Suprapubic skin (tissue), 4 donors: ENCODE measurements around the gene PTPRZ1. TPM values are rescaled to one million over a fixed set of nuclear protein-coding genes. Genes with fewer than 3 reads are reported as not detected.

ENCODE experiments used
- DNase-seq, 2 donors: peaks; one replicate each; pipeline ENCODE4 v3.0.0-alpha.2; 2019; ENCODE audit warnings: low spot score in 2 of 2
- H3K27ac ChIP-seq: fragments of 200-600 bp; sonication (generic); one replicate; pipeline ENCODE4 v1.5.1; 2019
- H3K27me3 ChIP-seq: fragments of 200-600 bp; sonication (generic); one replicate; pipeline ENCODE4 v1.5.1; 2019
- H3K36me3 ChIP-seq: fragments of 200-600 bp; sonication (generic); one replicate; pipeline ENCODE4 v1.5.1; 2019
- H3K4me1 ChIP-seq: fragments of 200-600 bp; sonication (generic); one replicate; pipeline ENCODE4 v1.5.1; 2019
- H3K4me3 ChIP-seq: fragments of 200-600 bp; sonication (generic); one replicate; pipeline ENCODE4 v1.5.1; 2019; ENCODE audit warnings: mild to moderate bottlenecking
- H3K9me3 ChIP-seq: fragments of 200-600 bp; sonication (generic); one replicate; pipeline ENCODE4 v1.5.1; 2019
- CTCF ChIP-seq, 2 donors: fragments of 200-600 bp in 1 of 2; fragments of 450-650 bp in 1 of 2; sonication (generic) in 1 of 2; IDR thresholded peaks; one replicate each; pipeline ENCODE4 v1.5.1; 2016 to 2019; ENCODE audit warnings: antibody characterized with exemption in 2 of 2, mild to moderate bottlenecking in 1 of 2, moderate library complexity in 1 of 2
- EP300 ChIP-seq: sonication (generic); formaldehyde crosslinking; IDR thresholded peaks from one replicate; pipeline ENCODE4 v1.6.1; 2017; ENCODE audit warnings: antibody characterized with exemption
- POLR2A ChIP-seq, 2 donors: fragments of 450-650 bp; IDR thresholded peaks; one replicate each; pipeline ENCODE4 v1.6.1; 2017; ENCODE audit warnings: antibody characterized with exemption in 2 of 2, mild to moderate bottlenecking in 2 of 2, moderate library complexity in 2 of 2
- POLR2AphosphoS5 ChIP-seq, 3 donors: sonication (generic); formaldehyde crosslinking; IDR thresholded peaks; one replicate each; pipeline ENCODE4 v1.6.1; 2017; ENCODE audit warnings: antibody characterized with exemption in 3 of 3
- WGBS: methylation state at CpG from one replicate; pipeline ENCODE4 v1.1.5; 2018; 5-methylcytosine and 5-hydroxymethylcytosine counted together
- total RNA-seq, 4 donors: library from RNA; depleted of rRNA; stranded (reverse); fragments of >200 nt; gene quantifications; one replicate each; pipeline ENCODE4 v1.1.0, GENCODE V29; 2016

PTPRZ1 gene
- total RNA-seq, 4 donors from 2014 or later, result 47.4 to 88.0 (median 57.5) TPM

GRCh38 chr7:121953164-121953563 is 80.2 kb downstream of the PTPRZ1 start:
- Histone ChIP-seq H3K27ac (no peak overlapping the region), H3K4me3 (no peak overlapping the region), H3K4me1 (no peaks in the 10 kb centered on the region), H3K36me3 (no peaks in the 10 kb centered on the region), H3K27me3 (no peaks in the 10 kb centered on the region), H3K9me3 (no peaks in the 10 kb centered on the region)
- no peak for DNase-seq
- TF ChIP-seq EP300 (no peak), CTCF (IDR thresholded peaks at IDR 0.05) (no peak), POLR2AphosphoS5 (IDR thresholded peaks at IDR 0.05) (no peak), POLR2A (IDR thresholded peaks at IDR 0.05) (no peak)

- WGBS, result 58% methylated on average over 5 of the region's 5 CpGs
- Histone ChIP-seq H3K4me3 (no peak overlapping the region), H3K9me3 (no peaks in the 10 kb centered on the region), H3K27me3 (no peaks in the 10 kb centered on the region), H3K36me3 (no peaks in the 10 kb centered on the region), H3K4me1 (no peaks in the 10 kb centered on the region), H3K27ac (no peak overlapping the region)
- DNase-seq, result no peak
- TF ChIP-seq POLR2AphosphoS5 (IDR thresholded peaks at IDR 0.05), result no peak
- no peak for TF ChIP-seq CTCF (IDR thresholded peaks at IDR 0.05)
- TF ChIP-seq EP300, result no peak
- no peak for TF ChIP-seq POLR2A (IDR thresholded peaks at IDR 0.05)
Observed at GRCh38 chr7:121953601-121954000, 80.6 kb downstream of the PTPRZ1 start.

GRCh38 chr7:121954803-121955202 is 81.8 kb downstream of the PTPRZ1 start:
- H3K4me1 ChIP-seq, result no peaks in the 10 kb centered on the region
- H3K4me3 ChIP-seq, result no peak overlapping the region
- H3K9me3 ChIP-seq, result no peaks in the 10 kb centered on the region
- H3K27ac ChIP-seq, result no peak overlapping the region
- WGBS, result 70% methylated on average over 1 of the region's 1 CpG
- no peak for DNase-seq
- H3K27me3 ChIP-seq, result no peaks in the 10 kb centered on the region
- H3K36me3 ChIP-seq, result no peaks in the 10 kb centered on the region
- TF ChIP-seq POLR2A (IDR thresholded peaks at IDR 0.05) (no peak), CTCF (IDR thresholded peaks at IDR 0.05) (no peak), POLR2AphosphoS5 (IDR thresholded peaks at IDR 0.05) (no peak), EP300 (no peak)

GRCh38 chr7:121957626-121958025 is 84.7 kb downstream of the PTPRZ1 start:
- Histone ChIP-seq H3K4me1 (no peaks in the 10 kb centered on the region), H3K4me3 (no peak overlapping the region), H3K27me3 (no peaks in the 10 kb centered on the region), H3K9me3 (no peaks in the 10 kb centered on the region), H3K27ac (no peak overlapping the region), H3K36me3 (no peaks in the 10 kb centered on the region)
- whole genome bisulfite sequencing, result 53% methylated on average over 1 of the region's 1 CpG
- DNase-seq, result no peak
- TF ChIP-seq EP300 (no peak), POLR2A (IDR thresholded peaks at IDR 0.05) (no peak), CTCF (IDR thresholded peaks at IDR 0.05) (no peak), POLR2AphosphoS5 (IDR thresholded peaks at IDR 0.05) (no peak)

GRCh38 chr7:121960678-121961077 is 87.7 kb downstream of the PTPRZ1 start:
- no peaks in the 10 kb centered on the region for H3K4me1 ChIP-seq
- 81% methylated on average over 4 of the region's 4 CpGs for WGBS
- H3K27ac ChIP-seq, result no peak overlapping the region
- no peak for DNase-seq
- no peaks in the 10 kb centered on the region for H3K9me3 ChIP-seq
- TF ChIP-seq CTCF (IDR thresholded peaks at IDR 0.05) (no peak), POLR2A (IDR thresholded peaks at IDR 0.05) (no peak), POLR2AphosphoS5 (IDR thresholded peaks at IDR 0.05) (no peak), EP300 (no peak)
- H3K27me3 ChIP-seq, result no peaks in the 10 kb centered on the region
- no peak overlapping the region for H3K4me3 ChIP-seq
- no peaks in the 10 kb centered on the region for H3K36me3 ChIP-seq
